Endothelial cell of umbilical vein (primary cell): ENCODE results near the gene ZMAT3.

Experiments used
- EZH2 ChIP-seq: IDR thresholded peaks from 2 replicates; pipeline ENCODE4 v1.6.1; 2012; ENCODE audit warnings: borderline replicate concordance, low read depth, mild to moderate bottlenecking, moderate library complexity, low read length, inconsistent platforms; ENCODE audit not compliant: severe bottlenecking
- FOS ChIP-seq: IDR thresholded peaks from 2 replicates; pipeline ENCODE4 v1.6.1; 2011; ENCODE audit warnings: mild to moderate bottlenecking, low read length, moderate library complexity, borderline replicate concordance; ENCODE audit not compliant: insufficient read depth
- JUN ChIP-seq: IDR thresholded peaks from 2 replicates; pipeline ENCODE4 v1.6.1; 2011; ENCODE audit warnings: borderline replicate concordance, low read depth; ENCODE audit not compliant: insufficient read length, insufficient read depth
- POLR2A ChIP-seq: IDR thresholded peaks from 2 replicates; pipeline ENCODE4 v1.6.1; 2012; ENCODE audit warnings: low read depth, mild to moderate bottlenecking, control low read depth, low read length
- POLR2AphosphoS5 ChIP-seq: IDR thresholded peaks from 2 replicates; pipeline ENCODE4 v1.6.1; 2012; ENCODE audit warnings: low read depth, mild to moderate bottlenecking, control low read depth, low read length, moderate library complexity; ENCODE audit not compliant: insufficient read depth
- TF ChIP-seq, protein P1 (sequence below), 2 donors: IDR thresholded peaks; 1 replicate in 1 of 2; 2 replicates in 1 of 2; pipeline ENCODE4 v1.5.1; 2011; ENCODE audit warnings: low read length in 2 of 2, mild to moderate bottlenecking in 2 of 2, moderate library complexity in 2 of 2, control low read depth in 1 of 2, inconsistent platforms in 1 of 2, low read depth in 1 of 2; ENCODE audit not compliant: insufficient read depth in 1 of 2; ENCODE audit errors: extremely low read depth in 1 of 2
- TF ChIP-seq, protein P2 (sequence below): IDR thresholded peaks from 2 replicates; pipeline ENCODE4 v1.6.1; 2011; ENCODE audit not compliant: insufficient read depth, insufficient read length

DNA sequence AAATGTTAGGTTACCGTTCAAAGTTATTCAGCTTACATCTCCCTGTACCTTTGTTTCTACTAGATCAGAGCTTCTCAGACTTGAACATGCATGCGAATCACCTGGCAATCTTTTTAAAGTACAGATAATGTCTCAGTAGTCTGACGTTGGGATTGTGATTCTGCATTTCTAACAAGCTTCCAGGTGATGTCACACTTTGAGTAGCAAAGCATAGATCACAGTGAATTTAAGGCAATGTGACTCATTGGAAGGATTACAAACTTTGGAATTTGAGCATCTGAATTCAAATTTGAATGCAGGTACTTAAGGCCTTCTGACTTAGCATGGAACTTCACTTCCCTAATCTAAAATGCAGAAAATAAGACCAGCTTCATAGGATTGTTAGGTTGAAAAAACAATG, 10.8 kb upstream of the ZMAT3 start:
- TF ChIP-seq EZH2 (no peak), POLR2A (no peak), POLR2AphosphoS5 (no peak), FOS (no peak), JUN (no peak)
- TF ChIP-seq, protein P1, sequence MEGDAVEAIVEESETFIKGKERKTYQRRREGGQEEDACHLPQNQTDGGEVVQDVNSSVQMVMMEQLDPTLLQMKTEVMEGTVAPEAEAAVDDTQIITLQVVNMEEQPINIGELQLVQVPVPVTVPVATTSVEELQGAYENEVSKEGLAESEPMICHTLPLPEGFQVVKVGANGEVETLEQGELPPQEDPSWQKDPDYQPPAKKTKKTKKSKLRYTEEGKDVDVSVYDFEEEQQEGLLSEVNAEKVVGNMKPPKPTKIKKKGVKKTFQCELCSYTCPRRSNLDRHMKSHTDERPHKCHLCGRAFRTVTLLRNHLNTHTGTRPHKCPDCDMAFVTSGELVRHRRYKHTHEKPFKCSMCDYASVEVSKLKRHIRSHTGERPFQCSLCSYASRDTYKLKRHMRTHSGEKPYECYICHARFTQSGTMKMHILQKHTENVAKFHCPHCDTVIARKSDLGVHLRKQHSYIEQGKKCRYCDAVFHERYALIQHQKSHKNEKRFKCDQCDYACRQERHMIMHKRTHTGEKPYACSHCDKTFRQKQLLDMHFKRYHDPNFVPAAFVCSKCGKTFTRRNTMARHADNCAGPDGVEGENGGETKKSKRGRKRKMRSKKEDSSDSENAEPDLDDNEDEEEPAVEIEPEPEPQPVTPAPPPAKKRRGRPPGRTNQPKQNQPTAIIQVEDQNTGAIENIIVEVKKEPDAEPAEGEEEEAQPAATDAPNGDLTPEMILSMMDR (IDR thresholded peaks at IDR 0.05; ENCODE audit: extremely low read depth in 1 of 2, insufficient read depth in 1 of 2, low read depth in 1 of 2, low read length in 2 of 2) = no peak
- TF ChIP-seq, protein P2, sequence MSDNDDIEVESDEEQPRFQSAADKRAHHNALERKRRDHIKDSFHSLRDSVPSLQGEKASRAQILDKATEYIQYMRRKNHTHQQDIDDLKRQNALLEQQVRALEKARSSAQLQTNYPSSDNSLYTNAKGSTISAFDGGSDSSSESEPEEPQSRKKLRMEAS = no peak
